ENCODE results near the gene ARHGEF3.
"Not testable (repeated sequence)": the region's sequence is repeated elsewhere in the genome, so short reads cannot be mapped to it uniquely, and the experiment has no call there.

Gene ARHGEF3

GRCh38 chr3:56772952-56773938 is 28.5 kb downstream of the ARHGEF3 start:
- no peak for DNase-seq (ENCODE audit: low read depth in 2 of 2)

GRCh38 chr3:56771376-56771775 is 30.4 kb downstream of the ARHGEF3 start:
- DNase-seq (ENCODE audit: low read depth in 2 of 2) = no peak

GRCh38 chr3:56769116-56769707 is 32.5 kb downstream of the ARHGEF3 start:
- DNase-seq (ENCODE audit: low read depth in 2 of 2) = no peak

- DNase-seq (ENCODE audit: low read depth in 2 of 2) = no peak
Observed at GRCh38 chr3:56764904-56765547, 36.7 kb downstream of the ARHGEF3 start.

- DNase-seq (ENCODE audit: low read depth in 2 of 2) = no peak
Observed at GRCh38 chr3:56764184-56764583, 37.6 kb downstream of the ARHGEF3 start.

GRCh38 chr3:56763233-56763632 is 38.5 kb downstream of the ARHGEF3 start:
- DNase-seq (ENCODE audit: low read depth in 2 of 2) = no peak

GRCh38 chr3:56762718-56763117 is 39.0 kb downstream of the ARHGEF3 start:
- DNase-seq (ENCODE audit: low read depth in 2 of 2) = no peak

- DNase-seq (ENCODE audit: low read depth in 2 of 2) = peak in 1 of 2 experiments; percentile 10
Observed at GRCh38 chr3:56761887-56762651, 39.7 kb downstream of the ARHGEF3 start.

GRCh38 chr3:56761023-56761422 is 40.7 kb downstream of the ARHGEF3 start:
- no peak for DNase-seq (ENCODE audit: low read depth in 2 of 2)

- no peak for DNase-seq (ENCODE audit: low read depth in 2 of 2)
Observed at GRCh38 chr3:56759532-56759931, 42.2 kb downstream of the ARHGEF3 start.

- peak; percentile 60 to 65 for DNase-seq (ENCODE audit: low read depth in 2 of 2)
Observed at GRCh38 chr3:56758539-56758981, 43.2 kb downstream of the ARHGEF3 start.

GRCh38 chr3:56758042-56758441 is 43.7 kb downstream of the ARHGEF3 start:
- DNase-seq (ENCODE audit: low read depth in 2 of 2) = not testable (repeated sequence)

GRCh38 chr3:56754741-56755417 is 46.9 kb downstream of the ARHGEF3 start:
- no peak for DNase-seq (ENCODE audit: low read depth in 2 of 2)

GRCh38 chr3:56753206-56753820 is 48.4 kb downstream of the ARHGEF3 start:
- no peak for DNase-seq (ENCODE audit: low read depth in 2 of 2)

- no peak for DNase-seq (ENCODE audit: low read depth in 2 of 2)
Observed at GRCh38 chr3:56751056-56751707, 50.6 kb downstream of the ARHGEF3 start.

GRCh38 chr3:56748663-56749231 is 53.0 kb downstream of the ARHGEF3 start:
- DNase-seq (ENCODE audit: low read depth in 2 of 2) = no peak

- no peak for DNase-seq (ENCODE audit: low read depth in 2 of 2)
Observed at GRCh38 chr3:56747150-56747549, 54.6 kb downstream of the ARHGEF3 start.

- no peak for DNase-seq (ENCODE audit: low read depth in 2 of 2)
Observed at GRCh38 chr3:56744016-56744415, 57.7 kb downstream of the ARHGEF3 start.

- no peak for DNase-seq (ENCODE audit: low read depth in 2 of 2)
Observed at GRCh38 chr3:56742887-56743286, 58.9 kb downstream of the ARHGEF3 start.

GRCh38 chr3:56739036-56739435 is 62.7 kb downstream of the ARHGEF3 start:
- DNase-seq (ENCODE audit: low read depth in 2 of 2) = no peak
